HG02870 (cell line): Measurements from ENCODE around the gene MBNL2.
"Not testable (repeated sequence)": the region's sequence is repeated elsewhere in the genome, so short reads cannot be mapped to it uniquely, and the experiment has no call there.

Experiments
- ATAC-seq: cut with Tn5 transposase; IDR thresholded peaks from one replicate; pipeline ENCODE4 v1.9.1; 2021; ENCODE audit warnings: mild to moderate bottlenecking, moderate library complexity; ENCODE audit not compliant: unreplicated experiment

The MBNL2 gene

DNA sequence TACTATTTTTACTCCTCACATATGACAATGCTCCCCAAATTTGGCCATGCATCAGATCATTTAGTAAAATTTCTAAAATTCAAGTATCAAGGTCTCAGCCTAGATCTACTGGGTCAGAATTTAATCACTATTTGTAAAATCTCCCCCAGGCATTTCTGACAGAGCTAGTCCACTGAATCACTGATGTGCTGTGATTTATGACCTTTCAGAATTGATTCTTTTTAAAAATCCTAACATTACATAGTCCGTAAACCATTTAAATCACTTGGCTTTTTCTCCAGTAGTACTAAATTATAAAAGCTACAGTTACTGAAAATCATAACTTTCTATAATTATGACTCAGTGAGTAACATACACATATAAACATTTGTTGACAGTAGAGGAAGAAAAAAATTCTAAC, 119.0 kb downstream of the MBNL2 start:
- no peak for ATAC-seq

DNA sequence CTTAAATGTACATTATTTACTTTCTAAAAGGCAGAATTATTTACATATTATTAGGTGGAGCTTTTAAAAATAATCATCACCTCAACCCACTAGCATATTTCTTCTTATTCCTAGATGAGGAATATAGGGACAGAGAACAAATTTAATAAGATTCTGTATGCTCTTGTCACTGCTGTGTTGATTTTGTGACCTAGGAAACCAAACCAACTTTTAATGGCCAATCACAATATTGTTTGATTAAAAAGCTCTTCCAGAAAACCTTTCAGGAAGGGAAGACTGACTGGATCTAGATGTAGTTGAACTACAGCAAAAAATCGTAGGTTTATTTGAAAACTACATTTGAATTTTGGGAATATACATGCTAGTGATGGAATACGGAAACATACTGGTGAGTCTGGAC, 120.0 kb downstream of the MBNL2 start:
- ATAC-seq: no peak

DNA sequence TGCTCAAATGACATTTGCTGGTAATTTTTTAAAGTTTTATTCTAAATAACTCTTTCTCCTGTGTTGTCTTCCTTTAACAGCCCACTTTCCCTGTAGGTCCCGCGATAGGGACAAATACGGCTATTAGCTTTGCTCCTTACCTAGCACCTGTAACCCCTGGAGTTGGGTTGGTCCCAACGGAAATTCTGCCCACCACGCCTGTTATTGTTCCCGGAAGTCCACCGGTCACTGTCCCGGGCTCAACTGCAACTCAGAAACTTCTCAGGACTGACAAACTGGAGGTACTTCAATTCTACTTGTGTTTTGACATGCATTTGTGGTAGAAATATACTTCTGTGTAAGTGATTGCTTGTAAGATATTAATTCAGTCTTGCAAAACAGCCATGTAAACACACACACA, 120.8 kb downstream of the MBNL2 start:
- no peak for ATAC-seq

DNA sequence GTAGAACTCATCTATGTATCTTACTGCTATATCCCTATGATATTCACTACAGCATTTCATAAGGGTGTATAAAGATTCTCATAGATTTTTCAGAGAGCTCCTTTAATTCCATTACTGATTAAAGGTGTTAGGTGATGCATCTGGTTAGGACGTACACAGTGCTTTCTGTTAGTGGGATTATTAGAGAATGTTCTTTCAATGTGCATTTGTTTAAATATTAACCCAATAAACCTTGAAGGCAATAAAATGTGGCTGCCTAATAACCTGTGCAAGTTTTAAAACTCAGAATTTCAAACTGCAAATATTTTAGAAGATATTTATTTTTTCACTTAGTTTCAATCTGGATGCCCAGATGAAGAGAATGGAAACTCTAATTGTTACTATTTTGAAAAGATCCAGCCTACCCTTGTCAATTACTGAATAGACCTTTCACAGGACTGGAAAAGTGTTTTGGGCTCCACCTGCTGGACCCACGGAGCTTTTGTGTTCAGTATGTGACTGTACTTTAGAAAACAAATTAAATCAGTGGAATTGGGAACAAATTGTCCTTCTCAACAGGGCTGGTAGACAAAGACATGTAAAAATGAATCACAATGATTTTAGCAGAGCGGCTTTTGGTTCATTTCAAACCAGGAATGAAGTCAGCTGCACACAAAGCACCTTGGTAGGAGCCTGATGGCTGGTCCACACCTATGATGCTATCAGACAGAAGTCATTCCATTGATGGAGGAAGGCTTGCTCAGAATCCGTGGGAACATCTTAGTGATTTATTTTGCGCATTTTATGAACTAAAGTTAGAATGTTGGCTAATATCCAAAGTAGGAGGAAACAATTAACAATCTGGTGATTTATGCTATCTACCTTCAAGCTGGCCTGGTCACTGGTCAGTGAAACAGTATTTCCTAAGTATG, 122.4 kb downstream of the MBNL2 start:
- ATAC-seq: peak; percentile 73

DNA sequence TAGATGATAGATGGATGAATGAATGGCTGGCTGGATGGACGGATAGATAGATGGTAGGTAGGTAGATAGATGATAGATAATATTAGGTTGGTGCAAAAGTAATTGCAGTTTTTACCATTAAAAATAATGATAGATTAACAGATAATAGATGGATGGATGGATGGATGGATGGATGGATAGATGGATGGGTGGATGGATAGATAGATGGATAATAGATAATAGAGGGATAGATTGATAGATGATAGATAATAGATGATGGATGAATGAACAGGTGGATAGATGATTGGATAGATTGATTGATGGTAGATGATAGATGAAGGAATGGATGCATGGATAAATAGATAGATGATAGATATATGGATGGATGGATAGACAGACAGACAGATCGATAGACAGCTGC, 124.0 kb downstream of the MBNL2 start:
- ATAC-seq: no peak

DNA sequence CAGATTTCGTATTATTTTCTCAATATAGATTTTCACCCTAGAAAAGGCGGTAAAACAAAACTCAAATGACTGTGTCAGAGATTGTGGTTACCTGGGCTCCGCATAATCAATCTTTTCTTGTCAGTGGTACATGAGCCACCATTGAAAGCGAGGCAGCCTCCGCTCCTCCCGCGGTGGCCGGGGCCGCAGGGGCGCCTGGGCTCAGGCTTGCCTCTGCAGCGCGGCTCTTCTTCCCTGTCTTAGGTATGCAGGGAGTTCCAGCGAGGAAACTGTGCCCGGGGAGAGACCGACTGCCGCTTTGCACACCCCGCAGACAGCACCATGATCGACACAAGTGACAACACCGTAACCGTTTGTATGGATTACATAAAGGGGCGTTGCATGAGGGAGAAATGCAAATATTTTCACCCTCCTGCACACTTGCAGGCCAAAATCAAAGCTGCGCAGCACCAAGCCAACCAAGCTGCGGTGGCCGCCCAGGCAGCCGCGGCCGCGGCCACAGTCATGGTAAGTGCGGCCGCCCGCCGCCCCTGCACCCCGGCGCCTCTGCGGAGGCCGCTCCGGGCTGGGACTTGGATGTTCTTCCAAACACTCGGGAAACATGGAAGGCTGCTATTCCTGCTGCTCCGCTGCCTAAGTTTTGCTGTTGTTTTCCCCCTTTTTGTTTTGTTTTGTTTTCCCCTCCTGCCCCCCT, 124.6 kb downstream of the MBNL2 start:
- ATAC-seq: no peak

DNA sequence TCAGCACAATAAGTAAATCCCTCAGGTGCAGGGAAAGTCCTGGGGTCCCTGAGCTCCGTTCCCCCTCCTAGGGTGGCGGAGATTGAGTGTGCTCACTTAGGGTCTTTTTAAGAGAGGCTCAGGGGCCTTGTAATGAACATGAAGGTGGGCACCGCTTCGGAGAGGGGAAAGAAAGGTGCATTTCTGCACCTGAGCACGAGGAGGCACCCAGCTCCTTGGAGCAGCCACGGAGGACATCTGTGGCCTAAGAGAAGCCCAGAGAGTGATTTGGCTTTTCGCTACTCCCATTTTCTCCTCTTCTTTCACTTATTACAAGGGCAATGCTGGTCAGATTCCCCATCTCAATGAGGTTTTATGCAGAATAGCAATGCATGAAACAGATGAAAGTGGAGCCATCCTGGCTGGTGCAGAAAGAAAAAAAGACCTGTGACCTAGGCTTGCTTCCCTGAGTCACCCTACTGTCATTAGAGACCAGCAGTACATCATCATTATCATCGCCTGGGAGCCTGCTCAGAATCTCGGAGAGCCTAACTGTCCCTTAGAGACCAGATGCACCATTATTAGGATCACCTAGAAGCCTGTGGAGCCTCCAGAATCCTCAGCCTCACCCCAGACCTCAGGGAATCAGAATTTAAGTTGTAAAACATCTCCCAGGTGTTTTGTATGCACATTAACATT, 125.3 kb downstream of the MBNL2 start:
- no peak for ATAC-seq

DNA sequence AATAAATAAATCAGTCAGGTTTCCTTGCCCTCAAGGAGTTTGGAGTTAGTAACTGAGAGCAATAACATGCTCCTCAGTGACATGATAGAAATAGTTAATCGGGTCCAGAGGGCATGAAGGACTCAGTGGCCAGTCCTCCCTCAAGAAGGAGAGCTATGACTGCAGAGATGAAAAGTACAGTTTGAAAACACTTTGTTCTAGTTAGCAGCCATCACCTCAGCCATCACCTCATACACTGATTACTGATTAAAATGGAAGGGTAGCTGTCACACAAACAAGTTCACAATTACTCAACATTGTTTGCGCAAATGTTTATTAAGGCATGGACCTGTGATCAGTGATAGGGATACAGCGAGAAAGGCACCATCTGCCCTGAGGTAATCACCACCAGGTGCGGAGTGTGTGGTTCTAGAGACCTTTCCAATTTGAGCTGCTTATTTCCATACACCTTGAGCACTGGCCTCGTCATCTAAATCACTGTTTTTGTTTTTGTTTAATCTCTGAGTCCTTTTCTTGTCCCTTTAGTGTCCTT, 126.5 kb downstream of the MBNL2 start:
- ATAC-seq: no peak

DNA sequence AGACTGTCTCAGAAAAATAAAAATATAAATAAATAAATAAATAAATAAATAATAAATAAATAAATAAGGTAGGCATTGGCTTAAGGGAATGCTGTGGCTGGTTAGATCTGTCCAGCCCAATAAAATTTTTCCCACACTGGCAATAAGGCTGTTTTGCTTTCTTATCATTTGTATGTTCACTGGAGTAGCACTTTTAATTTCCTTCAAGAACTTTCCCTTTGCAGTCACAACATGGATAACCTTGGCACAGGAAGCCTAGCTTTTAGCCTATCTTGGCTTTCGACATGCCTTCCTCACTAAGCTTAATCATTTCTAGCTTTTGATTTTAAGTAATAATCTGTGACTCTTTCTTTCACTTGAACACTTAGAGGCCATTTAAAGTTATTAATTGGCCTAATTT, 129.9 kb downstream of the MBNL2 start:
- ATAC-seq: not testable (repeated sequence)

DNA sequence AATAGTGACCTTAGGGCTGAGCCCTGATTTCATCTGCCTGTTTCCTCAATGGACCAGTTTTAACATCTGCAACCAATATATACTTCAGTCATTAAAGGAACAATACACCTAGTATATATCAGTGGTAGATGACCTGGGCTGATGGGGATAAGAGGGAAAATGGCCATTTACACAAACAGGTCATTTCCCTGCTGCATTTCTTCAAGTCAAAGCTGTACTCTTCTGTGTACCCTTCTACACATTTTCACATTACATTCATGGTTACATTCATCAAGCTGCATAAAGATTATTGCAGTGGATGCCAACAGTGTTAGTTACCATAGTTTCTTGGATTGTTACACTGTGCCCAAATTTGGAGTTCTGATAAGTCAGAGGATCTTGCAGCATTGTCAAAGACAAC, 130.7 kb downstream of the MBNL2 start:
- no peak for ATAC-seq

DNA sequence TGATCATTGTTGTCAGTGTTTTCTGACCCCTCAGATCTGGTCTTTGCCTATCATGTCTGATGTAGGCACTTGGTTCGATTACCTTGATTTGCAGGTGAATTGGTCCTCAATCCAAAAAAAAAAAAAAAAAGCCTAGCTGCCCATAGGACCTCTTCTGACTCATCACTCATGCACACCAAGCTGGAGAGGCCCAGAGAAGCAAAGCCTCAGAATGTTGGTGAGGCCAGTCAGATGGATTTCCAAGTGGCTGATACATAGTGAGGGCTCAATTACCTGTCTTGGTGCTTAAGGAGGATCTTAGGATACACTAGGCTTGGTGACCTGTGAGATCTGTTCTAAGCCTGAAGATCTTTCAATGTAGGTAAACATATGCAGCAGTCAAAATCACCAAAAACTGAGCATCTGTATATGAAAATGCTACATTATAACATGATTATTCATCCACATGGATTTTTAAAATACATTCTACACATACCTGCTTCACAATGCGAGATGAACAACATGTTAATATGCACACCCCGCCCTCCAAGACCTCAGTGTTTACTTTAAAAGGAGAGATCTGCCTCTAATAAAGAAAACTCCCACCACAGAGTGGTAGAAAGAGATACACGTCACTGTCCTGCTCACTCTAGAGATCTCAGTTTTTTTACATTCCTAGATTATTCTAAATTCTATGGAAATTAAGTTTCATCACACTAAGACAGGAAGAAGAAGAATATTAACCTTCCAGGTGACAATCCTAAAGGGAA, 132.0 kb downstream of the MBNL2 start:
- ATAC-seq: no peak

DNA sequence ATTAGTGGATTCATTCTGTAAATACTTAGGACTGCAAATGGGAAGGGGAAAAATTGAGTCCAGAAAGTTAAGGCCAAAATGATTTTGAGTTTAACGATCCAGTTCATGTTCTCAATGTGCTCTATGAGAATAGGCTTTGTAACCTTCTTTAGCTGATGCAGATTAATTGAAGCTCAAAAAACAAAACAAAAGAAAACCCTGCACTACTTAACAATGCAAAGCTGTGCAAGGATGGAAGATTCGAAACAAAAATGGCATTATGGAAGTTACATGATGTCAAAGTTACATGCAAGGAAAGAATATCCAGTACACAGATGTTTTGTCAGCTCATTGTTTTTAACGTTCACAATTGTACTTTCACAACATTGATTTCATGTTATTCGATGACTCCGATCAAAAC, 132.7 kb downstream of the MBNL2 start:
- ATAC-seq: no peak

DNA sequence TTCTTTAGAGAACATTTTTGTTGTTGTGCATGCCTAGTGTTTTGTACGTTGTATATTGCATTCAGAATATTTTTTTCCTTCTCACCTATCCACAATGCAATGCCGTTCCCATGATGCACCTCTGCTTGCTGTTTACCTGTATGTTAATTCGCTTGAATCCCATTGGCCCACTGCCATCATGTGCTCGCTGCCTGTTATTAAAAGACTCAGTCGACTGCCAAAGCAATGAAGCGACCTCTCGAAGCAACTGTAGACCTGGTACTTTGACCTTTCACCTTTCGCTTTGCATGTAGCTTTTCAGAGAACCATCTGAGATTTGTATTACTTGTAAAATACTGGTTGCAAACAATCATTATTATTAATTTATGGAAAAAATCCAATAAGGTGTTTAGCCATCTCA, 134.5 kb downstream of the MBNL2 start:
- no peak for ATAC-seq

DNA sequence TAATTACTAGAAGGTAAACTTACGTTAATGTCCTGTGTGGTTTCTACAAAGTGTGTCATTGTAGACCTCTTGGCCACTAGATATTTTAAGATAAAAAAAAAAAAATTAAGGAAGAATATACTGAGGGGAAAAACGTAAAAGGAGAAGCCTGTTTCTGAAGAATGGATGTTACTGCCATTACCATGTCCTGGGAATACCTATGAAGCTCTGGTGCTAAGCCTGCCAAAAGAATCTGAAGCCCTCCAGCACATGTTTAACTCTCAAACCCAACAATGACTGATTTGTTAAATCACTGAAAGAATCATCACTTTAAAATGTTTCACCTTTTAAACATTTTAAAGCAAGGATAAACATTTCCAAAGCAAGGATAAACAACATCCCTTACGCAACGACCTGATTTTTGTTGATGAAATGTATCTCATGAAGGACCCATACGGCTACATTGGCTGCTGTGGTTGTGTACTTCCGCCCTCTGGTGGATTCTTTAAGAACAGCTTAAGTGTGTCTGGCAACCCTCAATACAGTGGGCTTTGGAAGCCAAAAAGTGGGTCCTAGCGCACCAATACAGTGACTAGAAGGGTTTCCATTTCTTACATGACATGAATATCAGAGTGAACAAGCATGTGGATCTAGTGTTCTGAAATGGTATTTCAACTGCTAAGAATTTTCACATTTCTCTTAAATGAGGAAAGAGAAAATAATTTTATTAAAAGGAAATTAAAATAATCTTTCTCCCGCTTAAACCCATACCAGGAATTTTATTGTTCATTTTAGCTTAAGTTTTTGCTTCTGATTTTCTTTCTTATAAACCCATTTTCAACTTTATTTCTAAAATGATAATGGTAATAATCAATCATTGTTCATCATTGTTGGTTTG, 137.3 kb downstream of the MBNL2 start:
- peak; percentile 93 for ATAC-seq

DNA sequence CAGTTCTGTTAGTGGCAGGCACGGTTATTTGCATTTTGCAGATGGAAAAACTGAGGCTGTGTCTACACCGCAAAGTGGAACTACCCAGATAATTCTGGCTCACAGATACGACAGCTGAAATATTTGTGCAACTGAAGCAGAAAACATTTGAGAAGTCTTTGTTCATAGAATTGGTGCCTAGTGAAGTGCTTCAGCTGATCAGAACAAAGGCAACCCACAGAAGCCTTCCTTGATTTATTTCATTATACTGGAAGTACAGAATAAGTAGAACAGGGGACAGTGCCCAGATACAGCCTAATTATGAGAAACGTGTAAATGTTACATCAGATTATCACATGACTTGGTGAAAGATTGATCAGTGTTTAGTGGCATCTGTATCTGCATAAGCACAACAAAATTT, 138.5 kb downstream of the MBNL2 start:
- no peak for ATAC-seq

DNA sequence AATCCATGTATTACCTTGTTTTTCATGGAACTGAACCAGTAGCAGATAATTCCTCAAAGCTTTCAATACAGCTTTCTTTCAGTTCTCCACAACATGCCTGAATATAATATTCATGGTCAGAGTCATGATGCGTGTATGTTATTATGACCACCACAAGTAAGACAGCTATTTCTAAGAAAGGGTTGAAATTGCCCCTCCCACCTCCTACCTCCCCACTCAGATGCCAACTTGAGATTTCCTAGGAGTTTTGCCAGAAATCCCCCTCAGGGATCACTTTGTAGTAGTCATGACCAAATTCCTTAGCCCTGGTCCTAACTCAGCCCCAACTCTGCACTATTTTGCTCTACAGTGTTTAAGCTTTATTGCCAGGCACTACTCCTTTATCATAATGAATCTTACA, 141.9 kb downstream of the MBNL2 start:
- no peak for ATAC-seq

DNA sequence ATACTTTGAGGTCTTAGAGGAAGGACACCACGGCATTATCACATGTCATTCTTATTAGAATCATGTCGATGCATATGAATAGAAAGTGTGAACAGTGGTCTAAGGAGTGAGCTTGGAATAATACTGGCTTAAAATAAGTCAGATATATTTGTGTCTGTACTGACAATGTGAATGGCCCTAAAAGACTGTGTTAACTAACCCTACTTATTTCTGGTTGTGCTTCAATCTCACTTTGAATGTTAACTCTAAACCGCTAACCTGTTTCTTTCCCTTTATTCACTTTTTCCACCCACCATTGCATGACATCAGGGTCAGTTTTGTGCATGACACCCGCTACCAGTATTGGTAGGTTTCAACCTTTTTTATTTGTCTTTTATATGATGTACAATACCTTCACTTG, 142.7 kb downstream of the MBNL2 start:
- no peak for ATAC-seq

DNA sequence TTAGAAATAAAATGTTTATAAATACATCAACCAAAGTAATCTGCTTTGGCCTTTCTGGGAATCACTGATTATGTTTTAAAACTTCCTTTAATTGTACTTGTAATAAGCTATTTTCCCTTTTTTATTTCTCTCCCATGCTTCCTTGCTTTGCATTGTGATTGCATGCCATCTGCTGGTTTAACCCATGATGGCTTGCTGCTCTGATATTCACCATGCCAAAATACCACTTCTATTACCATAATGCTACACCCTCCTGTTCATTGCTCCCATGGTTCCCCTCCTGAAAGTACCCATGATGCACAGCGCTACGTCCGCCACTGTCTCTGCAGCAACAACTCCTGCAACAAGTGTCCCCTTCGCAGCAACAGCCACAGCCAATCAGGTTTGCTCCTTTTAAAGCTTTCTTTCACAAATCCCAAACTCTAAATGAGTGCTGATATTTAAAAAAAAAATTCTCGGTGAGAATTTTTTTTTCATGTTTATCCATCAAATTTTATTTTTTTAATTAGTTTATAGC, 144.1 kb downstream of the MBNL2 start:
- no peak for ATAC-seq

DNA sequence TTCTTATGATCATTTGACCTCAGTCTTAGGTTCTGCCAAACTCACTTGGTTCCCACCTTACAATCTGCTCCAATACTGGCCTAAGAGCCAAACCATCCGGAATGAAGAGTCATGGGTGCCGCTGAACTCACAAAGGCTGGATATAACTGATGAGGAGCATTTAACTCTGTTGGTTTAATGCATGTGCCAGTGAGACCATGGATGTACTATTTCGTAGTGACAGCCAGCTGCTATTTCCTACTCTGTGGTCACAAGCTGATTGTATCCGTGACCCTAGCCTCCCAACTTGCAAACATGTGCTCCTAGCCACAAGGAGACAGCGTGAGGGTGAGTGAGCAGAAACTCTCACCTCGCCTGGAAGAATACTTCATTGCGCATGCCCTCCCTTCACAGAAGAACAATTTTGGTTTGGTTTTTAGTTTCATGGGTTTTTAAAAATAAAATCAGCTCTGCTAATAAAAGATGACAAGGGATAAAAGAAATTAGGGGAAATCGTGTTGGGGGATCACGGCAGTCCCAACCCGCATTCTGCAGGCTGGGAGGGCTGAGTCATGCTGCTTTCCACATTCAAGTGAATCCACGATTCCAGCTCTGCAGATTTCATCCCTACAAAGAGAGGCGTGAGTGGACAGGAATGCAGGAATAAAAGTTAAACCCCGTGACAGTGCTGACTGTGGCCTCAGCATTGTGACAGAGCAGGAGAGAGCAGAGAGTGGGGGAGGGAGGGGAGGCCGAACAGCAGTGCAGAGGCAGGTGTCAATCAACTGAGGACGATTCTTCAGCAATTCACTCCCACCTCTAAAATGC, 145.1 kb downstream of the MBNL2 start:
- peak; percentile 35 for ATAC-seq
